ENCODE results near the gene MRPL43.

The MRPL43 gene

GRCh38 chr10:101008823-101009423, 21.6 kb upstream of the MRPL43 start:
- no peak overlapping the region for H3K27ac ChIP-seq (ENCODE audit: low read length)
- no peak overlapping the region for H3K4me3 ChIP-seq (ENCODE audit: low read depth in 1 of 2, low read length in 2 of 2)
- H3K9me3 ChIP-seq (ENCODE audit: control insufficient read depth in 1 of 2, low read length in 2 of 2): no peaks in the 10 kb centered on the region
- H3K4me1 ChIP-seq (ENCODE audit: control insufficient read depth in 1 of 2, insufficient read depth in 2 of 2, low read length in 2 of 2): peaks cover 8 to 51% of the 10 kb centered on the region in 2 donors
- peaks cover 6 to 26% of the 10 kb centered on the region in 2 donors for H3K36me3 ChIP-seq (ENCODE audit: control insufficient read depth in 1 of 2, insufficient read depth in 2 of 2, low read length in 2 of 2)
- no peaks in the 10 kb centered on the region for H3K27me3 ChIP-seq (ENCODE audit: low read depth, low read length)

GRCh38 chr10:101007915-101008822, 20.9 kb upstream of the MRPL43 start:
- Histone ChIP-seq H3K4me3 (ENCODE audit: low read depth in 1 of 2, low read length in 2 of 2) (no peak overlapping the region), H3K4me1 (ENCODE audit: control insufficient read depth in 1 of 2, insufficient read depth in 2 of 2, low read length in 2 of 2) (peaks cover 4 to 49% of the 10 kb centered on the region in 2 donors), H3K27me3 (ENCODE audit: low read depth, low read length) (no peaks in the 10 kb centered on the region), H3K9me3 (ENCODE audit: control insufficient read depth in 1 of 2, low read length in 2 of 2) (no peaks in the 10 kb centered on the region), H3K36me3 (ENCODE audit: control insufficient read depth in 1 of 2, insufficient read depth in 2 of 2, low read length in 2 of 2) (peaks cover 6 to 34% of the 10 kb centered on the region in 2 donors), H3K27ac (ENCODE audit: low read length) (peak overlapping the region; percentile 20)

- no peaks in the 10 kb centered on the region for H3K9me3 ChIP-seq (ENCODE audit: control insufficient read depth in 1 of 2, low read length in 2 of 2)
- peaks cover under 1 to 47% of the 10 kb centered on the region in 2 donors for H3K4me1 ChIP-seq (ENCODE audit: control insufficient read depth in 1 of 2, insufficient read depth in 2 of 2, low read length in 2 of 2)
- H3K27me3 ChIP-seq (ENCODE audit: low read depth, low read length): no peaks in the 10 kb centered on the region
- no peak overlapping the region for H3K4me3 ChIP-seq (ENCODE audit: low read depth in 1 of 2, low read length in 2 of 2)
- no peak overlapping the region for H3K27ac ChIP-seq (ENCODE audit: low read length)
- peaks cover 8 to 37% of the 10 kb centered on the region in 2 donors for H3K36me3 ChIP-seq (ENCODE audit: control insufficient read depth in 1 of 2, insufficient read depth in 2 of 2, low read length in 2 of 2)
Measured at GRCh38 chr10:101007099-101007711, 19.9 kb upstream of the MRPL43 start.

- peaks cover 9 to 37% of the 10 kb centered on the region in 2 donors for H3K36me3 ChIP-seq (ENCODE audit: control insufficient read depth in 1 of 2, insufficient read depth in 2 of 2, low read length in 2 of 2)
- H3K4me1 ChIP-seq (ENCODE audit: control insufficient read depth in 1 of 2, insufficient read depth in 2 of 2, low read length in 2 of 2): peaks cover 6 to 49% of the 10 kb centered on the region in 2 donors
- H3K9me3 ChIP-seq (ENCODE audit: control insufficient read depth in 1 of 2, low read length in 2 of 2): no peaks in the 10 kb centered on the region
- no peaks in the 10 kb centered on the region for H3K27me3 ChIP-seq (ENCODE audit: low read depth, low read length)
- H3K4me3 ChIP-seq (ENCODE audit: low read depth in 1 of 2, low read length in 2 of 2): no peak overlapping the region
- H3K27ac ChIP-seq (ENCODE audit: low read length): no peak overlapping the region
Measured at GRCh38 chr10:101006593-101007098, 19.3 kb upstream of the MRPL43 start.

- Histone ChIP-seq H3K4me3 (ENCODE audit: low read depth in 1 of 2, low read length in 2 of 2) (no peak overlapping the region), H3K36me3 (ENCODE audit: control insufficient read depth in 1 of 2, insufficient read depth in 2 of 2, low read length in 2 of 2) (peaks cover 9 to 37% of the 10 kb centered on the region in 2 donors), H3K27me3 (ENCODE audit: low read depth, low read length) (no peaks in the 10 kb centered on the region), H3K27ac (ENCODE audit: low read length) (no peak overlapping the region), H3K4me1 (ENCODE audit: control insufficient read depth in 1 of 2, insufficient read depth in 2 of 2, low read length in 2 of 2) (peaks cover 12 to 55% of the 10 kb centered on the region in 2 donors), H3K9me3 (ENCODE audit: control insufficient read depth in 1 of 2, low read length in 2 of 2) (no peaks in the 10 kb centered on the region)
Measured at GRCh38 chr10:101005869-101006567, 18.7 kb upstream of the MRPL43 start.

GRCh38 chr10:101005361-101005760, 18.1 kb upstream of the MRPL43 start:
- Histone ChIP-seq H3K9me3 (ENCODE audit: control insufficient read depth in 1 of 2, low read length in 2 of 2) (no peaks in the 10 kb centered on the region), H3K27ac (ENCODE audit: low read length) (no peak overlapping the region), H3K4me3 (ENCODE audit: low read depth in 1 of 2, low read length in 2 of 2) (no peak overlapping the region), H3K36me3 (ENCODE audit: control insufficient read depth in 1 of 2, insufficient read depth in 2 of 2, low read length in 2 of 2) (peaks cover 9 to 39% of the 10 kb centered on the region in 2 donors), H3K27me3 (ENCODE audit: low read depth, low read length) (no peaks in the 10 kb centered on the region), H3K4me1 (ENCODE audit: control insufficient read depth in 1 of 2, insufficient read depth in 2 of 2, low read length in 2 of 2) (peaks cover 14 to 61% of the 10 kb centered on the region in 2 donors)

GRCh38 chr10:101003639-101004206, 16.4 kb upstream of the MRPL43 start:
- Histone ChIP-seq H3K27ac (ENCODE audit: low read length) (no peak overlapping the region), H3K4me3 (ENCODE audit: low read depth in 1 of 2, low read length in 2 of 2) (no peak overlapping the region), H3K27me3 (ENCODE audit: low read depth, low read length) (no peaks in the 10 kb centered on the region), H3K36me3 (ENCODE audit: control insufficient read depth in 1 of 2, insufficient read depth in 2 of 2, low read length in 2 of 2) (peaks cover 9 to 51% of the 10 kb centered on the region in 2 donors), H3K4me1 (ENCODE audit: control insufficient read depth in 1 of 2, insufficient read depth in 2 of 2, low read length in 2 of 2) (peaks cover 16 to 62% of the 10 kb centered on the region in 2 donors), H3K9me3 (ENCODE audit: control insufficient read depth in 1 of 2, low read length in 2 of 2) (no peaks in the 10 kb centered on the region)

GRCh38 chr10:101002456-101002855, 15.2 kb upstream of the MRPL43 start:
- H3K4me3 ChIP-seq (ENCODE audit: low read depth in 1 of 2, low read length in 2 of 2): peak overlapping the region in 1 of 2 donors; percentile 80
- peaks cover 18 to 54% of the 10 kb centered on the region in 2 donors for H3K4me1 ChIP-seq (ENCODE audit: control insufficient read depth in 1 of 2, insufficient read depth in 2 of 2, low read length in 2 of 2)
- H3K27ac ChIP-seq (ENCODE audit: low read length): peak overlapping the region; percentile 98
- H3K9me3 ChIP-seq (ENCODE audit: control insufficient read depth in 1 of 2, low read length in 2 of 2): no peaks in the 10 kb centered on the region
- no peaks in the 10 kb centered on the region for H3K27me3 ChIP-seq (ENCODE audit: low read depth, low read length)
- peaks cover 9 to 53% of the 10 kb centered on the region in 2 donors for H3K36me3 ChIP-seq (ENCODE audit: control insufficient read depth in 1 of 2, insufficient read depth in 2 of 2, low read length in 2 of 2)

GRCh38 chr10:101001659-101002035, 14.3 kb upstream of the MRPL43 start:
- peaks cover 18 to 49% of the 10 kb centered on the region in 2 donors for H3K4me1 ChIP-seq (ENCODE audit: control insufficient read depth in 1 of 2, insufficient read depth in 2 of 2, low read length in 2 of 2)
- H3K27me3 ChIP-seq (ENCODE audit: low read depth, low read length): no peaks in the 10 kb centered on the region
- H3K36me3 ChIP-seq (ENCODE audit: control insufficient read depth in 1 of 2, insufficient read depth in 2 of 2, low read length in 2 of 2): peaks cover 9 to 48% of the 10 kb centered on the region in 2 donors
- H3K27ac ChIP-seq (ENCODE audit: low read length): peak overlapping the region; percentile 98
- H3K4me3 ChIP-seq (ENCODE audit: low read depth in 1 of 2, low read length in 2 of 2): peak overlapping the region; percentile 71 to 80
- H3K9me3 ChIP-seq (ENCODE audit: control insufficient read depth in 1 of 2, low read length in 2 of 2): no peaks in the 10 kb centered on the region

GRCh38 chr10:101000915-101001658, 13.8 kb upstream of the MRPL43 start:
- Histone ChIP-seq H3K4me1 (ENCODE audit: control insufficient read depth in 1 of 2, insufficient read depth in 2 of 2, low read length in 2 of 2) (peaks cover 18 to 50% of the 10 kb centered on the region in 2 donors), H3K9me3 (ENCODE audit: control insufficient read depth in 1 of 2, low read length in 2 of 2) (no peaks in the 10 kb centered on the region), H3K4me3 (ENCODE audit: low read depth in 1 of 2, low read length in 2 of 2) (peak overlapping the region; percentile 71 to 80), H3K36me3 (ENCODE audit: control insufficient read depth in 1 of 2, insufficient read depth in 2 of 2, low read length in 2 of 2) (peaks cover 9 to 42% of the 10 kb centered on the region in 2 donors), H3K27ac (ENCODE audit: low read length) (peak overlapping the region; percentile 98), H3K27me3 (ENCODE audit: low read depth, low read length) (no peaks in the 10 kb centered on the region)

All from muscle layer of duodenum (tissue), 2 donors.